Colonic mucosa (tissue), 4 donors: ENCODE results near the gene PLA2G4F. TPM values are rescaled to one million over a fixed set of nuclear protein-coding genes. Genes with fewer than 3 reads are reported as not detected.
A peak's percentile ranks its signal among the peaks of the same experiment; 100 is the strongest.
"Not testable (repeated sequence)": the region's sequence is repeated elsewhere in the genome, so short reads cannot be mapped to it uniquely, and the experiment has no call there.

Experiments
- DNase-seq: peaks from one replicate; pipeline ENCODE4 v3.0.0-alpha.2; 2020
- H3K27ac ChIP-seq: fragments of 200-600 bp; one replicate; pipeline ENCODE4 v1.8.0; 2021
- H3K27me3 ChIP-seq: fragments of 200-600 bp; one replicate; pipeline ENCODE4 v1.8.0; 2021
- H3K36me3 ChIP-seq: fragments of 200-600 bp; one replicate; pipeline ENCODE4 v1.8.0; 2021
- H3K4me1 ChIP-seq: fragments of 200-600 bp; one replicate; pipeline ENCODE4 v1.8.0; 2021; ENCODE audit warnings: mild to moderate bottlenecking
- H3K4me3 ChIP-seq: fragments of 200-600 bp; one replicate; pipeline ENCODE4 v1.8.0; 2021
- H3K9ac ChIP-seq, 2 donors: one replicate each; pipeline ENCODE4 v1.7.0; 2013; ENCODE audit warnings: control low read depth in 2 of 2, low read depth in 2 of 2, low read length in 2 of 2
- H3K9me3 ChIP-seq: fragments of 200-600 bp; one replicate; pipeline ENCODE4 v1.8.0; 2021
- CTCF ChIP-seq: fragments of 200-600 bp; IDR thresholded peaks from one replicate; pipeline ENCODE4 v1.8.0; 2022; ENCODE audit warnings: antibody characterized with exemption, mild to moderate bottlenecking
- intact Hi-C: fragments of 100-400 bp; cut with DNase I; formaldehyde crosslinking; loops from one replicate; pipeline ENCODE4 v1.14.1; 2022
- total RNA-seq, 2 donors: library from RNA; stranded (reverse); fragmentation: NEBNext Ultra II Directional in 1 of 2; extraction: Animal tissue kit (Norgen Biotek cat#: 25700) in 1 of 2; gene quantifications; one replicate each; pipeline ENCODE4 v1.2.1, GENCODE V29; 2021
- donor health status: healthy.
- donor health status: DM: no; HTN: no; CAD: no.
- donor health status: DM: no; HTN: no; CAD: no.

PLA2G4F gene
- total RNA-seq, 2 donors from 2014 or later = 27.7 to 30.2 TPM

GRCh38 chr15:42094512-42094963 is 61.9 kb downstream of the PLA2G4F start, which contains the start of gene PLA2G4D:
Gene PLA2G4D (minus strand): TSS chr15:42094562. CDS start chr15:42094459, 103 bp downstream.
- no peak within 1 kb of the TSS for H3K27ac ChIP-seq
- no peaks in the 10 kb centered on the region for H3K36me3 ChIP-seq
- peak; percentile 43 for DNase-seq
- no peak for TF ChIP-seq CTCF
- no peaks in the 10 kb centered on the region for H3K4me1 ChIP-seq
- no peak within 1 kb of the TSS for H3K4me3 ChIP-seq
- no peaks in the 10 kb centered on the region for H3K27me3 ChIP-seq
- H3K9ac ChIP-seq = no peak within 1 kb of the TSS
- intact Hi-C loops = no loop called here
- H3K9me3 ChIP-seq = no peaks in the 10 kb centered on the region

GRCh38 chr15:42093966-42094365 is 62.5 kb downstream of the PLA2G4F start:
- no peak for TF ChIP-seq CTCF
- Histone ChIP-seq H3K9ac (no peak overlapping the region), H3K9me3 (no peaks in the 10 kb centered on the region), H3K36me3 (no peaks in the 10 kb centered on the region), H3K4me3 (no peak overlapping the region), H3K4me1 (no peaks in the 10 kb centered on the region), H3K27ac (no peak overlapping the region), H3K27me3 (no peaks in the 10 kb centered on the region)
- no peak for DNase-seq
- intact Hi-C loops = no loop called here

GRCh38 chr15:42092398-42093318 is 63.8 kb downstream of the PLA2G4F start:
- Histone ChIP-seq H3K9me3 (no peaks in the 10 kb centered on the region), H3K4me1 (no peaks in the 10 kb centered on the region), H3K36me3 (no peaks in the 10 kb centered on the region), H3K9ac (no peak overlapping the region), H3K4me3 (no peak overlapping the region), H3K27me3 (no peaks in the 10 kb centered on the region), H3K27ac (no peak overlapping the region)
- peak; percentile 16 for DNase-seq
- intact Hi-C loops = no loop called here
- no peak for TF ChIP-seq CTCF

- intact Hi-C loops, H3K36me3 ChIP-seq, H3K27me3 ChIP-seq, H3K9ac ChIP-seq, H3K4me1 ChIP-seq, H3K4me3 ChIP-seq, H3K27ac ChIP-seq, H3K9me3 ChIP-seq, DNase-seq: not testable (repeated sequence)
These were observed 64.6 kb downstream of the PLA2G4F start for GRCh38 chr15:42091753-42092397.

- no peak for DNase-seq
- H3K9ac ChIP-seq = no peak overlapping the region
- intact Hi-C loops = no loop called here
These were observed 65.7 kb downstream of the PLA2G4F start for GRCh38 chr15:42090781-42091180.

More at GRCh38 chr15:42090781-42091180, 65.7 kb downstream of the PLA2G4F start:
- Histone ChIP-seq H3K9me3 (no peaks in the 10 kb centered on the region), H3K27me3 (no peaks in the 10 kb centered on the region), H3K27ac (no peak overlapping the region), H3K4me3 (no peak overlapping the region), H3K4me1 (no peaks in the 10 kb centered on the region), H3K36me3 (no peaks in the 10 kb centered on the region)
- no peak for TF ChIP-seq CTCF
